ENCODE data around the gene SEC16A.

SEC16A gene

DNA sequence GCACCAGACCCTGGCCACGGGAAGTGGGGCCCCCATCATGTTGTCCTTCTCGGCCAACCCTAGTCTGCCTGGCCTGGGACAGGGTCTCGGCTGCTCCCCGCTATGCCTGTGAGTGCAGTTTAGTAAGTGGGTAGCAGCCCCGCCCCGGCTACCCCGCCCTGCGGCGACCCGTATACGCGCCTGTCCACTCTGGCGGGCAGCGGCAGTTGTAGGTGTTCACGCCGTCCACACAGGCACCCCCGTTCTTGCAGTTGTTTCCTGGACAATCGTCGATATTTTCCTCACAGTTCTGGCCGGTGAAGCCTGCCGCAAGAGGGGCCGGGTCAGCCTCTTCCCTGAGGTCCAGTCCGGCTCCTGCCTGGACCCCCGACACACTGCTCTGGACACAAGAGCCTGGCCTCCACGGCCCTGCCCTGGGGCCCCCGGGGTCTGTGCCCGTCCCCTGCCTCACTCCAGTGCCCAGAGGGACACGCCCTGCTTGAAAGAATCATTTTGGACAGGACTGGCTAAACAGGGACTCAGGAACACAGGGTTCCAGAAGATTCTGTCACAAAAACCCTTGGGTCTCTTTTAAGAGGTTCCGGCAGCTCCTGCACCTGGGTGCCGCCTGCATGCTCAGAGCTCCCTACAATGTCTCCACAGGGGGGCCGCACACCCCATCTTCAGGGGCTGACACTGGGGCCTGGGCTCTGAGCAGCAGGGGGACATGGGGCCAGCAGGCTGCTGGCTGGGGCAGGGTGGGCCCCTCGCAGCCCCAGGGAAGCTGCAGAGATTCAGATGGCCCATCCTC, 36.6 kb upstream of the SEC16A start:
- no peak for DNase-seq (ENCODE audit: low read depth)

GRCh38 chr9:136518623-136519022, 35.8 kb upstream of the SEC16A start:
- no peak for DNase-seq (ENCODE audit: low read depth)

DNA sequence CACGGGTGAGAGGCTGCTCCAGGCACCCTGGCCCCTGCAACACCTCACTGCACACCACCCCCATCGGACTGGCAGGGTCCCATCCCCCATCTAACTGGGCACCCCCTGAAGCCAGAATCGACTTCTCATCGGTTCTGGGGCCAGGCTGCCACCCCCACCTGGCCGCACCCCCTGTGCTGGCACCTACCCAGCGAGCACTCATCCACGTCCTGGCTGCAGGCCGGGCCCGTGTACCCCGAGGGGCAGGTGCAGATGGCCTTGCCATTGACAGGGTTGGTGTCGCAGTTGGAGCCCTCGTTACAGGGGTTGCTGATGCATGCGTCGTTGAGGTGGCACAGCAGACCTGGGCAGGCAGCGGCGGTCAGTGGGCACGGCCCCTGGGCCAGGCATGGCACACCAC, 35.1 kb upstream of the SEC16A start:
- no peak for DNase-seq (ENCODE audit: low read depth)

- DNase-seq (ENCODE audit: low read depth): no peak
Observed at GRCh38 chr9:136517012-136517743, 34.3 kb upstream of the SEC16A start.

GRCh38 chr9:136516191-136516654, 33.4 kb upstream of the SEC16A start:
- DNase-seq (ENCODE audit: low read depth): no peak

DNA sequence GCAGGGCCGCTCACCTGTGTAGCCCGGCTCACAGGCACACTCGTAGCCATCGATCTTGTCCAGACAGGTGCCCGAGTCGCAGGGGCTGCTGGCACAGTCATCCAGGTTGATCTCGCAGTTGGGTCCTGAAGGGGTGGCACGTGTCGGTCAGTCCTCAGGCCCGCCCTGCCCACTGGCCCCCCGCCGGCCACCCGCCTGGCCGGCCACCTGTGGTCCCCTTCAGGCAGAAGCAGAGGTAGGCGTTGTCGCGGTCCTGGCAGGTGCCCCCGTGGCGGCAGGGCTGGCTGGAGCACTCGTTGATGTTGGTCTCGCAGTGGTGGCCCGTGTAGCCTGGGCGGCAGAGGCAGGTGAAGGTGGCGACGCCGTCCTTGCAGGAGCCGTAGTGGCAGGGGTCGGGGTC, 32.4 kb upstream of the SEC16A start:
- no peak for DNase-seq (ENCODE audit: low read depth)

DNA sequence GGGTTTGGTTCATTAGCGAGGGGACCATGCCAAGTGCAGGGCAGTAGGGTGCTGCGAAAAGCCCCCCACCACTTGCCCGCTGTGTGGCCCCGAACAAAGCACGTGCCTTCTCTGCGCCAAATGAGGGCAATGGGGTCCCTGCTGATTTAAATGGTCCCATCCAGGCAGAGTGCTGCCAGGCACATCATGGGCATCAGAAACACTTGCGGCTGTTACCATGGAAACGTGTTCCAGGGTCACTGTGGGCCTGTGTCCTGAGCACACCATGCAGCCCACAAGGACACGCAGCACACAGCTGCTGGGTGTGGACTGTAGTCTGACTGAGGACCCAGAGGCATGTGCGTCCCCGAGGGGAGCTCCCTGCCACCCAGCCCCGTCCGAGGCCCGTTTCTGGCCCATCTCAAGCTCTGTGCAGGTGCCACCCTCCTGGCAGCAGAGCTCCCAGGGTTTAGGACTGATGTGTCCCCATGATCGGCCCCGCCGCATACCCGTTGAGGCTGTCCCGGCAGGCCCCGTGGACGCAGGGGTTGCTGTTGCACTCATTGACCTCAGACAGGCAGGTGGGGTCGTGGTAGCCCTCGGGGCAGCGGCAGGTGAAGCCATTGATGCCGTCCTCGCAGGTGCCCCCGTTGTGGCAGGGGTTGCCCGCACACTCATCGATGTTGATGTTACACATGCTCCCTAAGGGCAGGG, 31.3 kb upstream of the SEC16A start:
- DNase-seq (ENCODE audit: low read depth): no peak

- no peak for DNase-seq (ENCODE audit: low read depth)
Observed at GRCh38 chr9:136513191-136513590, 30.4 kb upstream of the SEC16A start.

DNA sequence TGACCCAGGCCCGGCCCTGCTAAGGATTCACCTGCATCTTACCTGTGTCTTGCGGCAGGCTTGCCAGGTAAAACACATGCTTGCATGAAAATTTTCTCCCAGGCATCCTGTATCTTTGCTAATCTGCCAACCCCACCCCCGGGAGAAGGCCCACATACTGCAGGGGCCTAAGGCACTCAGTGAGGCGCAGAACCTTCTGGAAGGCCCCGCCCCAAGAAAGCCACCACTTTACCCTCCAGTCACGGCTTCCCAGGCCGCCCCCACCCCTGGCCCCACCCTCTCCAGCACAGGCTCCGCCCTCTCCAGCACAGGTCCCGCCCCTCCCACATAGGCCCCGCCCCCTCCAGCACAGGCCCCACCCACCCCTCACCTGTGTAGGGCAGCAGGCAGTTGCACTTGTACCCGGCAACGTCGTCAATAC, 29.8 kb upstream of the SEC16A start:
- DNase-seq (ENCODE audit: low read depth): no peak

DNA sequence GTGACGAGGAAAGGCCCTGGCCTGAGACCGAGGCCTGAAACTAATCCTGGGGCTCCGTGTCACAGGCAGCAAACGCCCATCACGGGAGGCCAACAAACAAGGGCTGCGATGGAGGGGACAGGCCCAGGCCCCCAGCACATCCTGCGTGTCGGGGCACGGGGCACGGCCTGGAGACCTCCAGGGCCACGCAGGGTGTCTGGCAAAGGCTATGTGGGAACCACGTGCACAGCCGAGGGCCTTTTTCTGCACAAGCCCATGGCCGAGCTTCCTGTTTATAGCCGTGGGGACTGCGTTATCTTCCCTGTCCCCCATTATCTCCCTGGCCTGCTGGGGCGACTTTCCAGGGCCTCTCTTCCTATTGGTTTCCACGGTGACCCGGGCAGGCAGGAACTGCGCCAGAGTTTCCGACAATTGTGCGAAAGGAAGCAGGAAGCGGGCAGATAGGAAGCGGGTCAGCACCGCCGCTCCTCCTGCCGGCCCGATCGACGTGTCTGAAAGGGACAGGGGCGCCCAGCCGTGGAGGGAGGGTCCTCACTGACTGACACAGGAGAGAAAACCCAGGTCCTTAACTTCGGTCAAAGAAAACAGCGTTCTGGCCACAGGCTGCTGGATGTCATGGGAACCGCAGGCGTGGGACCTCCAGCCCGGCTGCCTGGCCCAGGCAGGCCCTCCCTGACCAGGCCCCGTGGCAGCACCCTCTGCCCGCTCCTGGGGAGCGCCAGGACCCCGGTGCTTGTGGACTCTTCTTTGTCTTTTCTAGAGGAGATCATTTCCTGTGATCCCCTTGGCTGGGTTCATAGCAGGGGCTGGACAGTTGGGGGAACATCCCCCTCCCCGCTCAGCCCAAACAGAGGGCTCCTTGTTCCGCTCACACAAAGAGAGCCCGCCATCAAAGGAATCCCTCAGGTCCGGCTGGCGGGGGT, 29.1 kb upstream of the SEC16A start:
- DNase-seq (ENCODE audit: low read depth): no peak

DNA sequence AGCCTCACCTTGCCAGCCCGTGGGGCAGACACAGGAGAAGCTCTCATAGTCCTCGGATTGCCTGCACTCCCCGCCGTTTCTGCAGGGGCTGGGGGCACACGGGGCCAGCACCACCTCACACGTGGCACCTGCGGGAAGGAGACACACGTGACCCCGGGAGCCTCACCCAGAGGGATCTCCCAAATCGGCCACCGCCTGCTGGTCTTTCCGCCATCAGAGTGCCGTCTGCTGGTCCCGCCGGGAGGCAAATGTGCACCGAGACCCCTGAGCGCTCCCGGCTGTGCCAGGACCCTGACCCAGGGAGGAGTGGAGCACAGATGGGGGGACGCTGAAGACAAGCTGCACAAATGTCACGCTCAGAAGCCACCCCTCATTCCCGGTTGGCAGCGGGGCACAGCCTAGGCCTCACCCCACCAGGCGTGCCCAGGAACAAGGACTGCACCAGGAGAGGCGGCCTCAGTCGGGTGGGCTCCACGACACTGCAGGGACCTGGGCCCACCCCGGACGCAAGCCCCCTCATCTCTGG, 28.4 kb upstream of the SEC16A start:
- DNase-seq (ENCODE audit: low read depth): no peak

GRCh38 chr9:136510561-136510960, 27.7 kb upstream of the SEC16A start:
- no peak for DNase-seq (ENCODE audit: low read depth)

GRCh38 chr9:136509549-136509948, 26.7 kb upstream of the SEC16A start:
- no peak for DNase-seq (ENCODE audit: low read depth)

DNA sequence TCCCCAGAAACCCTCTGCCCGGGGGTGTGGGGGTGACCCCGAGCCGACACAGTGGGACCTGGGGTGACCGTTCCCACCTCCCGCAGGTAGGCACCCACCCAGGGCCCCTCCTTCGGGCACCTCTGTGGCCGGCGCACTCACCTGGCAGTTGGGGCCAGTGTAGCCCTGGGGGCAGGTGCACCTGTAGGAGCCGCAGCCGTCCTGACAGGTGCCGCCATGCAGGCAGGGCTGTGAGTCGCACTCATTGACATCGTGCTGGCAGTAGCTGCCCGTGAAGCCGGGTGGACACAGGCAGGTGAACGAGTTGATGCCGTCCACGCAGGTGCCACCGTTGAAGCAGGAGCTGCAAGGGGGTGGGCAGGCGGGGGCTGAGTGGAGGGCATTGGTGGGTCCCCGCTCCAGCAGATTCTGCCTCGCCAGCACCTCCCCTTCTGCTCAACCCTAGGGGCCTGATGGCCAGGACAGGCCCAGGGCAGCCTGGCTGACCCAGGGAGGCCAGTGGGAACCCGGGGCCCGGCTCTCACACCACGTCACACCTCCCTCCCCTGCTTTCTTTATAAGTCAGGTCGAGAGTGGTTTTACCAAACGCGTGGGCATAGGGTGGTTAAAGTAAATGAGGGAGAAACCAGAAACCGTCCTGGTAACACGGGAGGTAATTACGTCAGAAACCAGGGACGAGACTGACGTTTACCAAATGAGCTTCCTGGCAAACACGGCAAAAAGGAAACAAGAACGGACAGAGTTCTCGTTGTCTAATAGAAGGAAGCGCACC, 26.1 kb upstream of the SEC16A start:
- no peak for DNase-seq (ENCODE audit: low read depth)

- DNase-seq (ENCODE audit: low read depth): no peak
Observed at GRCh38 chr9:136507992-136508375, 25.1 kb upstream of the SEC16A start.

GRCh38 chr9:136507221-136507991, 24.6 kb upstream of the SEC16A start:
- no peak for DNase-seq (ENCODE audit: low read depth)

GRCh38 chr9:136506425-136506824, 23.6 kb upstream of the SEC16A start:
- DNase-seq (ENCODE audit: low read depth): no peak

GRCh38 chr9:136505406-136506403, 22.9 kb upstream of the SEC16A start:
- no peak for DNase-seq (ENCODE audit: low read depth)
